HCT116 (cell line): ENCODE measurements around the gene SEMA3G. TPM values are rescaled to one million over a fixed set of nuclear protein-coding genes. Genes with fewer than 3 reads are reported as not detected.

ENCODE experiments used
- ATAC-seq: fragments of 200-7000 bp; cut with Tn5 transposase; 2 replicates; pipeline ENCODE4 v1.9.1; 2020; ENCODE audit warnings: mild to moderate bottlenecking, moderate library complexity
- BruUV-seq: library from RNA; stranded (reverse); fragments of 400-500 nt; replicated peaks from 2 replicates; lab custom pipeline; 2021; lab: Mats Ljungman, UMichigan
- CTCF ChIA-PET: fragments of 300-600 bp; sonication (Branson Sonifier 250); formaldehyde crosslinking; loops from one replicate; lab custom pipeline; 2021; ENCODE audit warnings: antibody characterized with exemption; lab: Charles Lee
- POLR2A ChIA-PET: fragments of 300-600, 350-600 bp; sonication (Branson Sonifier 250); formaldehyde crosslinking; loops from one replicate; lab custom pipeline; 2021; ENCODE audit warnings: antibody characterized with exemption; lab: Charles Lee
- RAD21 ChIA-PET, 2 experiments: fragments of 300-600 bp; sonication (Branson Sonifier 250); formaldehyde crosslinking; loops; one replicate each; lab custom pipeline; 2023; ENCODE audit warnings: low total read pairs in 2 of 2; ENCODE audit not compliant: uncharacterized antibody in 2 of 2, unreplicated experiment in 2 of 2, low non-redundant PET in 1 of 2; lab: Charles Lee
- DNase-seq: peaks from one replicate; pipeline ENCODE4 v3.0.0-alpha.2; 2010; ENCODE audit warnings: low read depth, low spot score
- H2AFZ ChIP-seq: fragments of 200-600 bp; shearing (Covaris generic), sonication (generic); 2 replicates; pipeline ENCODE4 v1.6.1; 2017; ENCODE audit warnings: low read depth, mixed run types, mixed read lengths, antibody characterized with exemption, low read length; ENCODE audit not compliant: poor library complexity, severe bottlenecking
- H3K27ac ChIP-seq: 2 replicates; pipeline ENCODE4 v1.5.1; 2012; ENCODE audit warnings: low read depth, low read length
- H3K27me3 ChIP-seq: fragments of 200-600 bp; sonication (generic); 2 replicates; pipeline ENCODE4 v1.6.1; 2016; ENCODE audit warnings: mixed run types, low read length, mixed read lengths; ENCODE audit not compliant: insufficient read depth
- H3K36me3 ChIP-seq, 2 experiments: fragments of 200-500 bp in 1 of 2; fragments of 200-600 bp in 1 of 2; sonication (Bioruptor generic) in 1 of 2; sonication (generic) in 1 of 2; 2 replicates each; pipeline versions ENCODE4 v1.5.1 to v1.6.1; 2014 to 2016; ENCODE audit warnings: low read length in 2 of 2, inconsistent platforms in 1 of 2, mixed read lengths in 1 of 2, mixed run types in 1 of 2; ENCODE audit not compliant: insufficient read depth in 2 of 2, control insufficient read depth in 1 of 2
- H3K4me1 ChIP-seq, 2 experiments: fragments of 200-600 bp in 1 of 2; sonication (generic) in 1 of 2; 2 replicates each; pipeline versions ENCODE4 v1.5.1 to v1.6.1; 2012 to 2017; ENCODE audit warnings: low read length in 2 of 2, inconsistent platforms in 1 of 2, mild to moderate bottlenecking in 1 of 2, mixed read lengths in 1 of 2, mixed run types in 1 of 2, moderate library complexity in 1 of 2; ENCODE audit not compliant: insufficient read depth in 2 of 2, control insufficient read depth in 1 of 2
- H3K4me2 ChIP-seq: fragments of 200-600 bp; sonication (generic); 2 replicates; pipeline ENCODE4 v1.6.1; 2017; ENCODE audit warnings: mixed run types, low read length, mixed read lengths
- H3K4me3 ChIP-seq, 2 experiments: fragments of 200-600 bp in 1 of 2; sonication (generic) in 1 of 2; replicated peaks in 1 of 2; 2 replicates each; pipeline ENCODE4 v1.5.1; 2011 to 2016; ENCODE audit warnings: low read length in 2 of 2, control low read depth in 1 of 2, low read depth in 1 of 2, mild to moderate bottlenecking in 1 of 2, mixed read lengths in 1 of 2, mixed run types in 1 of 2
- H3K79me2 ChIP-seq: fragments of 200-600 bp; sonication (generic); 2 replicates; pipeline ENCODE4 v1.6.1; 2017; ENCODE audit warnings: mild to moderate bottlenecking, mixed run types, low read length, moderate library complexity, mixed read lengths; ENCODE audit not compliant: insufficient read depth
- H3K9ac ChIP-seq: fragments of 200-600 bp; sonication (generic); 2 replicates; pipeline ENCODE4 v1.6.1; 2016; ENCODE audit warnings: low read length, mixed read lengths
- H3K9me2 ChIP-seq: fragments of 200-600 bp; sonication (generic), shearing (Covaris generic); 2 replicates; pipeline ENCODE4 v1.6.1; 2017; ENCODE audit warnings: mixed run types, mild to moderate bottlenecking, moderate library complexity; ENCODE audit not compliant: insufficient read depth
- H3K9me3 ChIP-seq, 2 experiments: fragments of 200-500 bp in 1 of 2; fragments of 200-600 bp in 1 of 2; sonication (Bioruptor generic) in 1 of 2; sonication (generic) in 1 of 2; 2 replicates each; pipeline ENCODE4 v1.6.1; 2014 to 2017; ENCODE audit warnings: low read length in 2 of 2, mixed read lengths in 2 of 2, inconsistent platforms in 1 of 2, low read depth in 1 of 2, mild to moderate bottlenecking in 1 of 2, mixed run types in 1 of 2, moderate library complexity in 1 of 2; ENCODE audit not compliant: control insufficient read depth in 1 of 2, insufficient read depth in 1 of 2
- H4K20me1 ChIP-seq: fragments of 200-600 bp; sonication (generic), shearing (Covaris generic); 2 replicates; pipeline ENCODE4 v1.6.1; 2017; ENCODE audit warnings: mixed run types, mild to moderate bottlenecking, moderate library complexity; ENCODE audit not compliant: insufficient read depth
- CBX3 ChIP-seq: IDR thresholded peaks from 2 replicates; pipeline ENCODE4 v1.6.1; 2012; ENCODE audit warnings: low read depth
- CTCF ChIP-seq, 3 experiments: fragments of 200-600 bp in 1 of 3; sonication (generic) in 1 of 3; IDR thresholded peaks in 2 of 3; conservative IDR thresholded peaks in 1 of 3; 2 replicates each; pipeline ENCODE4 v1.5.1; 2012 to 2017; ENCODE audit warnings: low read depth in 2 of 3, low read length in 2 of 3, antibody characterized with exemption in 1 of 3, borderline replicate concordance in 1 of 3, control low read depth in 1 of 3, mild to moderate bottlenecking in 1 of 3, mixed read lengths in 1 of 3, mixed run types in 1 of 3, moderate library complexity in 1 of 3; ENCODE audit not compliant: insufficient read depth in 1 of 3
- ELF1 ChIP-seq: IDR thresholded peaks from 2 replicates; pipeline ENCODE4 v1.6.1; 2012; ENCODE audit warnings: low read depth, borderline replicate concordance
- EZH2 ChIP-seq: fragments of 200-600 bp; sonication (generic); IDR thresholded peaks from 2 replicates; pipeline ENCODE4 v1.6.1; 2017; ENCODE audit warnings: antibody characterized with exemption, mixed run types
- FOSL1 ChIP-seq: IDR thresholded peaks from 2 replicates; pipeline ENCODE4 v1.6.1; 2012; ENCODE audit warnings: low read depth
- JUND ChIP-seq: IDR thresholded peaks from 2 replicates; pipeline ENCODE4 v1.6.1; 2012
- POLR2AphosphoS5 ChIP-seq: IDR thresholded peaks from 2 replicates; pipeline ENCODE4 v1.6.1; 2011; ENCODE audit warnings: mild to moderate bottlenecking, low read depth, low read length, moderate library complexity
- RAD21 ChIP-seq: IDR thresholded peaks from 2 replicates; pipeline ENCODE4 v1.6.1; 2012; ENCODE audit warnings: low read depth, mild to moderate bottlenecking
- REST ChIP-seq: IDR thresholded peaks from 2 replicates; pipeline ENCODE4 v1.6.1; 2012; ENCODE audit warnings: low read depth
- SIN3A ChIP-seq: IDR thresholded peaks from 2 replicates; pipeline ENCODE4 v1.6.1; 2012; ENCODE audit warnings: low read depth
- SP1 ChIP-seq: IDR thresholded peaks from 2 replicates; pipeline ENCODE4 v1.6.1; 2012; ENCODE audit warnings: low read depth
- YY1 ChIP-seq: IDR thresholded peaks from 2 replicates; pipeline ENCODE4 v1.6.1; 2011; ENCODE audit warnings: low read length, low read depth, moderate library complexity, mild to moderate bottlenecking; ENCODE audit not compliant: insufficient replicate concordance; ENCODE audit errors: extremely low read depth
- ZBTB33 ChIP-seq: IDR thresholded peaks from 2 replicates; pipeline ENCODE4 v1.6.1; 2011; ENCODE audit warnings: mild to moderate bottlenecking, low read length, moderate library complexity; ENCODE audit not compliant: insufficient replicate concordance; ENCODE audit errors: extremely low read depth
- ZFX ChIP-seq: fragments of 450-650 bp; IDR thresholded peaks from 2 replicates; pipeline ENCODE4 v1.6.1; 2017
- ZNF274 ChIP-seq: fragments of 200-500 bp; sonication (Bioruptor generic); IDR thresholded peaks from 2 replicates; pipeline ENCODE4 v1.6.1; 2014; ENCODE audit warnings: mild to moderate bottlenecking, low read depth, low read length, inconsistent platforms
- intact Hi-C: fragments of 100-400 bp; cut with micrococcal nuclease; formaldehyde crosslinking; loops from 2 replicates; pipeline ENCODE4 v1.10.0; 2022
- total RNA-seq: library from RNA; stranded (reverse); gene quantifications from one replicate; pipeline ENCODE4 v1.2.1, GENCODE V29; 2021; ENCODE audit not compliant: unreplicated experiment

Gene SEMA3G
- total RNA-seq, 1 experiment from 2014 or later = 4.2 TPM

GRCh38 chr3:52423173-52423572, 21.7 kb downstream of the SEMA3G start:
- H3K36me3 ChIP-seq = no peaks in the 10 kb centered on the region
- no peak overlapping the region for H3K27ac ChIP-seq
- no peaks in the 10 kb centered on the region for H4K20me1 ChIP-seq
- no peaks in the 10 kb centered on the region for H3K27me3 ChIP-seq
- TF ChIP-seq FOSL1 = no peak
- no peak for TF ChIP-seq SIN3A
- no peak for TF ChIP-seq SP1
- no peak for TF ChIP-seq ELF1
- no peak for TF ChIP-seq JUND
- no peak for TF ChIP-seq ZBTB33
- no peak for TF ChIP-seq CBX3
- TF ChIP-seq POLR2AphosphoS5 = no peak
- no peak for TF ChIP-seq EZH2
- no peak for TF ChIP-seq REST
- no peak for TF ChIP-seq YY1
- no peak for TF ChIP-seq ZNF274
- no peak for TF ChIP-seq CTCF (IDR thresholded peaks at IDR 0.05 in 2 of 3, conservative IDR thresholded peaks at IDR 0.05 in 1 of 3; ENCODE audit: borderline replicate concordance in 1 of 3, insufficient read depth in 1 of 3, low read depth in 2 of 3, low read length in 2 of 3)
- no peak for TF ChIP-seq ZFX
- no peak for TF ChIP-seq RAD21
- DNase-seq (no peak), ATAC-seq (no peak)
- H3K4me2 ChIP-seq = no peak overlapping the region
- RAD21 ChIA-PET = no interaction called here
- no peaks in the 10 kb centered on the region for H3K4me1 ChIP-seq
- no peaks in the 10 kb centered on the region for H3K79me2 ChIP-seq
- no peaks in the 10 kb centered on the region for H3K9me3 ChIP-seq
- BruUV-seq = no TSS peak
- POLR2A ChIA-PET = no interaction called here
- CTCF ChIA-PET = interaction anchor here (0.9 kb wide), 1 partner anchor 11 kb away, joined by 4 read pairs; no protein-coding TSS in a partner anchor
- intact Hi-C loops = no loop called here
- H3K9ac ChIP-seq = no peak overlapping the region
- H3K4me3 ChIP-seq = no peak overlapping the region
- H3K9me2 ChIP-seq = no peaks in the 10 kb centered on the region
- H2AFZ ChIP-seq = no peak overlapping the region
